Sigmoid colon (tissue), 7 donors: ENCODE measurements around the gene ATP6V0E2. TPM values are rescaled to one million over a fixed set of nuclear protein-coding genes. Genes with fewer than 3 reads are reported as not detected.
A peak's percentile ranks its signal among the peaks of the same experiment; 100 is the strongest.

Source experiments
- DNase-seq: peaks from one replicate; pipeline ENCODE4 v3.0.0-alpha.2; 2019
- H3K27ac ChIP-seq, 4 donors: fragments of 200-600 bp; sonication (generic); one replicate each; pipeline ENCODE4 v1.5.1; 2016 to 2019; ENCODE audit warnings: mild to moderate bottlenecking in 1 of 4
- H3K27me3 ChIP-seq, 3 donors: fragments of 200-600 bp; sonication (generic); one replicate each; pipeline ENCODE4 v1.5.1; 2019; ENCODE audit warnings: mild to moderate bottlenecking in 1 of 3
- H3K36me3 ChIP-seq, 4 donors: fragments of 200-600 bp; sonication (generic); one replicate each; pipeline ENCODE4 v1.5.1; 2016 to 2019
- H3K4me1 ChIP-seq, 4 donors: fragments of 200-600 bp; sonication (generic); one replicate each; pipeline ENCODE4 v1.5.1; 2017 to 2019
- H3K4me3 ChIP-seq, 4 donors: fragments of 200-600 bp; sonication (generic); one replicate each; pipeline ENCODE4 v1.5.1; 2017 to 2019; ENCODE audit warnings: mild to moderate bottlenecking in 2 of 4, moderate library complexity in 1 of 4
- H3K9me3 ChIP-seq, 4 donors: fragments of 200-600 bp in 3 of 4; sonication (generic) in 3 of 4; one replicate each; pipeline versions ENCODE4 v1.5.1 to v1.6.1; 2013 to 2019
- CTCF ChIP-seq, 4 experiments: fragments of 450-650 bp in 3 of 4; fragments of 200-600 bp in 1 of 4; IDR thresholded peaks; one replicate each; pipeline ENCODE4 v1.5.1; 2016 to 2019; ENCODE audit warnings: antibody characterized with exemption in 4 of 4, mild to moderate bottlenecking in 3 of 4, moderate library complexity in 2 of 4
- EP300 ChIP-seq, 4 donors: sonication (generic); formaldehyde crosslinking; IDR thresholded peaks; one replicate each; pipeline ENCODE4 v1.6.1; 2017; ENCODE audit warnings: antibody characterized with exemption in 4 of 4
- POLR2A ChIP-seq, 2 donors: fragments of 450-650 bp; IDR thresholded peaks; one replicate each; pipeline ENCODE4 v1.6.1; 2016; ENCODE audit warnings: antibody characterized with exemption in 2 of 2, mild to moderate bottlenecking in 2 of 2, moderate library complexity in 2 of 2
- POLR2AphosphoS5 ChIP-seq, 4 donors: sonication (generic); formaldehyde crosslinking; IDR thresholded peaks; one replicate each; pipeline ENCODE4 v1.6.1; 2017; ENCODE audit warnings: antibody characterized with exemption in 4 of 4
- WGBS, 2 donors: extraction: QIAGEN DNeasy Blood & Tissue Kit; methylation state at CpG; one replicate each; pipeline ENCODE4 v1.1.7; 2013; 5-methylcytosine and 5-hydroxymethylcytosine counted together
- intact Hi-C: fragments of 100-400 bp; cut with DNase I; formaldehyde crosslinking; loops from one replicate; pipeline ENCODE4 v1.15.1; 2023
- polyA plus RNA-seq, 3 donors: library from polyadenylated mRNA; stranded (reverse); fragments of 200-250 nt; gene quantifications; one replicate each; pipeline ENCODE4 v1.2.3, GENCODE V29; 2013
- total RNA-seq, 4 donors: library from RNA; depleted of rRNA; stranded (reverse); fragments of >200 nt; gene quantifications; one replicate each; pipeline ENCODE4 v1.1.0, GENCODE V29; 2016
- donor health status: healthy with polysubstance abuse.
- donor health status: Bipolar disorder and iron deficiency.
- donor health status: healthy.

ATP6V0E2 gene
- total and polyA plus RNA-seq, 7 donors, result 13.2 to 45.5 (median 27.1) TPM

- no peaks in the 10 kb centered on the region for H3K36me3 ChIP-seq
- peaks cover 0 to 24% (median 17%) of the 10 kb centered on the region in 4 donors for H3K4me1 ChIP-seq
- H3K9me3 ChIP-seq, result no peaks in the 10 kb centered on the region
- intact Hi-C loops, result loop anchor here (2.0 to 10.0 kb wide), 3 partner anchors 35 to 531 kb away; partner anchors contain the start of genes ZNF467 and ZNF862
- H3K27me3 ChIP-seq, result no peaks in the 10 kb centered on the region
- peak overlapping the region; percentile 94 to 99 (median 98) for H3K27ac ChIP-seq
- WGBS, 2 donors, result 6 to 8% methylated on average over 46 of the region's 46 CpGs
- no peak for DNase-seq
- TF ChIP-seq EP300 (IDR thresholded peaks at IDR 0.05), result no peak
- no peak for TF ChIP-seq POLR2A (IDR thresholded peaks at IDR 0.05)
- no peak for TF ChIP-seq CTCF (IDR thresholded peaks at IDR 0.05)
- no peak for TF ChIP-seq POLR2AphosphoS5 (IDR thresholded peaks at IDR 0.05)
- peak overlapping the region; percentile 73 to 93 (median 82) for H3K4me3 ChIP-seq
These were observed 338 bp downstream of the ATP6V0E2 start for GRCh38 chr7:149873970-149874643.

GRCh38 chr7:149874644-149875028 lies 867 bp downstream of the ATP6V0E2 start:
- intact Hi-C loops, result loop anchor here (5.0 to 10.0 kb wide), 2 partner anchors 102 to 530 kb away; partner anchors contain the start of gene ZNF467
- TF ChIP-seq POLR2AphosphoS5 (IDR thresholded peaks at IDR 0.05), result no peak
- no peak for TF ChIP-seq POLR2A (IDR thresholded peaks at IDR 0.05)
- no peak for TF ChIP-seq CTCF (IDR thresholded peaks at IDR 0.05)
- no peak for TF ChIP-seq EP300 (IDR thresholded peaks at IDR 0.05)
- DNase-seq, result no peak
- 79 to 81% methylated on average over 8 of the region's 8 CpGs for WGBS, 2 donors
- Histone ChIP-seq H3K4me3 (peak overlapping the region in 3 of 4 donors; percentile 77 to 93 (median 88)), H3K27ac (no peak overlapping the region), H3K36me3 (no peaks in the 10 kb centered on the region), H3K4me1 (peaks cover 0 to 24% (median 17%) of the 10 kb centered on the region in 4 donors), H3K27me3 (no peaks in the 10 kb centered on the region), H3K9me3 (no peaks in the 10 kb centered on the region)

- Histone ChIP-seq H3K27ac (no peak overlapping the region), H3K27me3 (no peaks in the 10 kb centered on the region), H3K9me3 (no peaks in the 10 kb centered on the region), H3K36me3 (no peaks in the 10 kb centered on the region), H3K4me3 (no peak overlapping the region), H3K4me1 (peaks cover 0 to 26% (median 19%) of the 10 kb centered on the region in 4 donors)
- TF ChIP-seq CTCF (IDR thresholded peaks at IDR 0.05) (no peak), POLR2AphosphoS5 (IDR thresholded peaks at IDR 0.05) (no peak), EP300 (IDR thresholded peaks at IDR 0.05) (no peak), POLR2A (IDR thresholded peaks at IDR 0.05) (no peak)
- 94 to 95% methylated on average over 4 of the region's 4 CpGs for WGBS, 2 donors
- intact Hi-C loops, result loop anchor here (10.0 kb wide), 1 partner anchor 529 kb away; a partner anchor contains a TSS
- DNase-seq, result no peak
These were observed 1.6 kb downstream of the ATP6V0E2 start for GRCh38 chr7:149875396-149875795.

GRCh38 chr7:149877890-149878522 lies 4.2 kb downstream of the ATP6V0E2 start:
- 77 to 87% methylated on average over 16 of the region's 16 CpGs for WGBS, 2 donors

More at GRCh38 chr7:149877890-149878522, 4.2 kb downstream of the ATP6V0E2 start:
- Histone ChIP-seq H3K27me3 (no peaks in the 10 kb centered on the region), H3K4me1 (peaks cover 0 to 42% (median 36%) of the 10 kb centered on the region in 4 donors), H3K27ac (no peak overlapping the region), H3K4me3 (no peak overlapping the region), H3K9me3 (no peaks in the 10 kb centered on the region), H3K36me3 (no peaks in the 10 kb centered on the region)
- TF ChIP-seq EP300 (IDR thresholded peaks at IDR 0.05) (no peak), CTCF (IDR thresholded peaks at IDR 0.05) (no peak), POLR2A (IDR thresholded peaks at IDR 0.05) (no peak), POLR2AphosphoS5 (IDR thresholded peaks at IDR 0.05) (no peak)
- intact Hi-C loops, result loop anchor here (10.0 kb wide), 1 partner anchor 527 kb away; a partner anchor contains a TSS
- DNase-seq, result no peak
